GM19455 (cell line): ENCODE data around the gene PRR19.
"Not testable (repeated sequence)": the region's sequence is repeated elsewhere in the genome, so short reads cannot be mapped to it uniquely, and the experiment has no call there.

Experiments used
- ATAC-seq: cut with Tn5 transposase; IDR thresholded peaks from one replicate; pipeline ENCODE4 v1.9.1; 2021; ENCODE audit not compliant: unreplicated experiment

PRR19 gene

DNA sequence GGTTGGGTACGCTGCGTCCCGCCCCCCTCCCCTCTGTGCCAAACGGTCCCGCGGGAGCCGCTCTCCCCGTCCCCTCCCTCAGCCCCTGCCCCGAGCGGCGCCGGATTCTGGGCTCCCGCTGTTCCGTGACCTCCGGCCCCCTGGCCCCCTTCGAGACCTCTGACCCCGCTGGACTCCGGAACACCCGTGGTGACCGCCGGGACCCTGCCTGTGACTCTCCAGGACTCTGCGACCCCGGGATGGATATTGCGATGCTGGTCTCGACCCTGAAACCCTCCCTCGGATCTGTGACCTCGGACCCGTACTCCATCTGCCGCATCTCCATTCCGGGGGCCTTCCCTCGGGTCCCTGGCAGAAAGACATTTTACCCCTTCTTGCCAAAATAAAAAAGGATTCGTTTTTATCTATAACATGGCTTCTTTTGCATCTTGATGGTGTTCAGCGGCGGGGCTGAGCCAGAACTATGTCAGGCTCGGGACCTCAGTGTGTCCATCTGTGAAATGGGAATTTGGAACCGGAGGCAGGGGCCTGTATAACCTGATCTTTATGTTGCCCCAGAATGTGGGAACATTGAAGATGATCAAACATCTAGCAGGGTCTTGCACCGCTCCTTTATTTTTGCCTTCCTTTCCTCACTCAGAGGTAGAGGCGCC lies 22.8 kb downstream of the PRR19 start:
- ATAC-seq = no peak

DNA sequence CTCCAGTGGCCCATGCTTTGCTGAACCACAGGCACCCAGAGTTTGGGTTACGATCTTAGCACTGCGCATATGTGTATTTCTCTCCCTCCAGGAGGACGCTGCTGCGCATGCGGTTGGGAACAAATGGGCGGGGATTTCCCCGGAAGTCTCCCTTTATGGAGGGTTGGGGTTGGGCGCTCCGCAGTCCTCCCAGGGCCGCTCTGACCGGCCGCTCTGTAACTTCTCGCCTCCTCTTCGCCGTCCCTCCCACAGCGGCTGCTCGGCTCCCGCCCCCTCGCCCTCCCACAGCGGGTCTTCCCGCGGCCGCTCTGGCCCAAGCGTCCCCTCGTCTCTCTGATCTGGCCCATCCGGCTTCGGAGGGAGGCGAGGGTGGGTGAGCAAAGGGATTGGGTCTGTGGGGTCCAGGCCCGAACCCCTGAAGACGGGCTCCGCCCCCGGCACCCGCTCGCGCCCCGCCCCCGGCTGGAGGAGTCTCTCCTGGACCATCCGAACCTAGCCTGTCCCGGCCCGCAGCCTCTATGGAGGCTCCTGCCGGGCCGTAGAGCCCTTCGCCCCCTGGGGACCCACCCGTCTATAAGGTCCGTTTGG lies 23.5 kb downstream of the PRR19 start, which contains the start of gene MEGF8:
Gene MEGF8 (plus strand): TSS at position 328 of the 588 bp plus-strand sequence. CDS start 609 bp downstream, outside the sequence.
- peak; percentile 94 for ATAC-seq

DNA sequence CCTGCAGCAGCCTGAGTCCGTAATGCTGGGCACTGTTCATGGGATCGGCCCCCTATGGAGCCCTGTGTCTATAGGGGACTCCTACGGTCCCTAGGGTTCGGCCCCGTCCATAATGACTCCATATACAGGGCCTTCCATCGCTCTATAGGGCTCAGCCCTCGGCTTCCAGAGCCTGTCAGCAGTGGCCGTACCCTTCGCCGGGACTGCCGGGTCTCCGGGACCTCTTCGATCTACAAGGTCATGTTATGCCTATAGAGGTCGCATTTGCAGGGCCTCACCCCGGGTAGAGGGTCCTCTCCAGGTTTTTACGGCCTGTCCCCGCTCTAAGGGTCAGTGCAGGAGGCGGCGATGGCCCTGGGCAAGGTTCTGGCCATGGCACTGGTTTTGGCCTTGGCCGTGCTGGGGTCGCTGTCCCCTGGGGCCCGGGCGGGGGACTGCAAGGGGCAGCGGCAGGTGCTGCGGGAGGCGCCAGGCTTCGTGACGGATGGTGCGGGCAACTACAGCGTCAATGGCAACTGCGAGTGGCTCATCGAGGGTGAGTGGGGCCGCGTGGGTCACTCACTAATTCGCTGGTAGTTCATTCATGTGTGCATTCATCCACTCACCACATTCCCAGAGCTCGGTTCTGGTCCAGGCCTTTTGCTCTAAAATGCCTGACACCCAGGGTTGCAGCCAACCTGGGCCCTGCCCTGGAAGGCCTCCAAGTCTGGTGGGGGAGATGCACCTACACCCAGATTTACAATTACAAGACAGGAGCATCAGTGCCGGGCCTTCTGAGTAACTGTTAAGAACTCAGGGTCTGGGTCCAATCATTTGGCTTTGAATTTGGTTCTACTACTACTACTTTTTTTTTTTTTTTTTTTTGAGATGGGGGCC lies 24.2 kb downstream of the PRR19 start:
- ATAC-seq = peak; percentile 2

DNA sequence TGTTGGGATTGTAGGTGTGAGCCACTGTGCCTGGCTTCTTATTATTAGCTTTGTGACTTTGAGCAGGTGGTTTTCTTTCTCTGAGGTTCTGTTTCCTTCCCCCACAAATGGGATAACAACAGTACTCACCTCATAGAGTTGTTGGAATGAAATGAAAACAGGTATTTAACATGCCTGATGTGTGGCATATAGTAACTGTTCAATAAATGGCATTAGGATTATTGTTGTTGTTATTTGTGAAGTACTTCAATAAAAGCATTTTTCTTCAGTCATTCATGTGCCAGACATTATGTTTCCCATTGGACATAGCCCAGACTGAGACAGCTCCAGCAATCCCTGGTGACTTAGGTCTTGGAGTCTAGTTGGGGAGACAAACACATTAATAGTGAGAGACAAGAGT lies 25.0 kb downstream of the PRR19 start:
- no peak for ATAC-seq

DNA sequence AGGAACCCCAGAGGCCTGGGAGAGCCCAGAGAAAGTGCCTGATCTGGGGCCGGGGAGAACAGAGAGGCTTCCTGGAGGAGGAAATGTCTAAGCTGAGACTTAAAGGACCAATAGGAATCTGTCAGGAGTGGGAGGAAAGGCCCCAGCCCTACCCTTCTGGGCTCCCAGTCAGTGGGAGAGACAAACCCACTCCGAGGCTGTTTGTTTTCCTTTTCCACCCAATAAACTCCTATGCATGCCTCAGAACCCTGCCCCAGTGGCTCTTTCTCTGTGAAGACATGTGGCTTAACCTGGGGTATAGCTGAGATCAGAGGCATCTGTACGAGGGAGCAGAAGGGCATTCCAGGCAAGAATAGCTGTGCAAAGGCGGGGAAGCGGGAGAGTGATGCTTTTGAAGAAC lies 25.4 kb downstream of the PRR19 start:
- ATAC-seq = no peak

DNA sequence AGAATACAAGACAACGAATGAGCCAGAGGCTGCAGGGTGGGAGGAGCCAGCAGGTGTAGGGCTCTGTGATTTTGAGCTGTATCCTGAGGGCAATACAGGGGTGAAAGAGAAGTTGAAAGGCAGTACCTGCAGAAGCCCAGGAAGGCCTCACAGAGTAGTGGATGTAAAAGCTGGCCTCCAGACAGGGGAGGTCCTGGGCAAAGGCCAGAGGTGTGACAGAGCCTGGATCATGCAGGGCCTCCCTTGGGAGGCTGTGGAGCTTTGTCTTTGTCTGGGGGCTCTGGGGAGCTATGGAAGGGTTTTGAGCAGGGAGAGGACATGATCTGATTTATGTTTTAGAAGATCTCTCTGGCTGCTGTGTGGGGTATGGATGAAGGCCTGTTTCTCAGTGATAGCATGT lies 26.2 kb downstream of the PRR19 start:
- no peak for ATAC-seq

DNA sequence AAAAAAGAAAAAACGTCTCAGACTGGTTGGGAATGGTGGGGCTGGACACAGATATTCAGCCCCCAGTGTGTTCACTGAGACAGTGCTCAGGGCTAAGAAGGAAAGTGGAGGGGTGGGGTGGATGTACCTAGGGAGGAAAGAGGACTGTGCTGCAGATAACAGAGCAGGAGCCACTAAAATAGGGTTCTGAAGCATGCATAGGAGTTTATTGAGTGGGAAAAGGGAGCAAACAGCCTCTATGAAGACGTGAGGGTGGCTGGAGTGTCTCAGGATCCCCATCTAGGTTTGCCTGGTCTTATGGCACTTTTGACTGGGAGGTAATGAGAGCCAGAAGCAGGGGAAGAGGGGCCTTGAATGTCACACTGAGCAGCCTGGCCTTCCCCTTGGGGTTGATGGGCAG lies 26.9 kb downstream of the PRR19 start:
- no peak for ATAC-seq

GRCh38 chr19:42330241-42330711 lies 28.3 kb downstream of the PRR19 start:
- no peak for ATAC-seq

DNA sequence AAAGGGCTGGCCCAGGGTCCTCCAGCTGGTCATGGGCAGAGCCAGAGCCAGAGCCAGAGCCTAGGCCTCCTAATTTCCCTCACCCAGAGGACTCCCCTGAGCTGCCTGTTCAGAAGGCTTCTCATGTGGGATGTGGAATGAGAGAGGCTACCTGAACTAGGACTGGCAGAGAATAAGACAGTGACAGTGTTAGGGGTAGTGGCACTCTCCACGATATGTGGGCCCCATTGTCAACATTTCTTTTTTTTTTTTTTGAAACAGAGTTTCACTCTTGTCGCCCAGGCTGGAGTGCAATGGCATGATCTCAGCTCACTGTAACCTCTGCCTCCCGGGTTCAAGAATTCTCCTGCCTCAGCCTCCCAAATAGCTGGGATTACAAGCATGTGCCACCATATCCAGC lies 29.4 kb downstream of the PRR19 start:
- not testable (repeated sequence) for ATAC-seq

DNA sequence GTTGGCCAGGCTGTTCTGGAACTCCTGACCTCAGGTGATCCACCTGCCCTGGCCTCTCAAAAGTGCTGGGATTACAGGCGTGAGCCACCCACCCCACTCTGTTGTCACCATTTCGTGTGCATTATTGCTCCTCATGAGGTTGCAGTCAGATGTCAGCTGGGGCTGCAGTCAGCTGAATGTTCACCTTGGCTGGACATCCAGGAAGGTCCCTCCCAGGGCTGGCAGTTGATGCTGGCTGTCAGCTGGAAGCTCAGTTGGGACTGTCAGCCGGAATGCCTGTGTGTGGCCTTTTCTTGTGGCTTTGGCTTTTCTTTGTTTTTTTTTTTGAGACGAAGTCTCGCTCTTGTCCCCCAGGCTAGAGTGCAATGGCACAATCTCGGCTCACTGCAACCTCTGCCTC lies 30.1 kb downstream of the PRR19 start:
- ATAC-seq = no peak

GRCh38 chr19:42333018-42333417 lies 31.1 kb downstream of the PRR19 start:
- ATAC-seq = no peak

DNA sequence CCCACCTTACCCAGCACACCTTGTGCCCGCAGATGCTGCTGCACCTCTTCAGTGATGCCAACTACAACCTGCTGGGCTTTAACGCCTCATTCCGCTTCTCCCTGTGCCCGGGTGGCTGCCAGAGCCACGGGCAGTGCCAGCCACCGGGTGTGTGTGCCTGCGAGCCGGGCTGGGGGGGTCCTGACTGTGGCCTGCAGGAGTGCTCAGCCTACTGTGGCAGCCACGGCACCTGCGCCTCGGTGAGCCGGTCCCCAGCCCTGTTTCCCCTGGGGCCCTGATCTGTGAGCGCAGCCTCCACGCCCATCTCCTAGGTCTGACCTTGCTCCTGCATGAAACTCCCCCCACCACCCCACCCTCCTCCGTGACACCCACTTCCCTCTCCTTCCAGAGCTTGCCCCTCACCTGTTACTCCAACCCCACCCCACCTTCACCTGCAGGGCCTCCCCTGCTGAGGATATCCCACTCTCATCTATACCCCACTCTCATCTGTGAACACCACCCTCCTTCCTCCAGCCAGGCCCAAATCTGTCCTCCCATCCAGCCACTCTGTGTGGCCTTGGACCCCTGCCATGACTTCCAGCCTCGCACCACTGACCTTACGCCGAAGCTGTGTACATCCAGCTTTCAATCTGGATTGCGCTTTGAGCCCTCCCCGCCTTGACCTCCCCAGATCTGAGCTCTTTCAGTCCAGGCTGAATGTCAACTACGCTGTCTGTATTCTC lies 32.2 kb downstream of the PRR19 start:
- no peak for ATAC-seq

GRCh38 chr19:42334697-42335373 lies 32.9 kb downstream of the PRR19 start:
- no peak for ATAC-seq

DNA sequence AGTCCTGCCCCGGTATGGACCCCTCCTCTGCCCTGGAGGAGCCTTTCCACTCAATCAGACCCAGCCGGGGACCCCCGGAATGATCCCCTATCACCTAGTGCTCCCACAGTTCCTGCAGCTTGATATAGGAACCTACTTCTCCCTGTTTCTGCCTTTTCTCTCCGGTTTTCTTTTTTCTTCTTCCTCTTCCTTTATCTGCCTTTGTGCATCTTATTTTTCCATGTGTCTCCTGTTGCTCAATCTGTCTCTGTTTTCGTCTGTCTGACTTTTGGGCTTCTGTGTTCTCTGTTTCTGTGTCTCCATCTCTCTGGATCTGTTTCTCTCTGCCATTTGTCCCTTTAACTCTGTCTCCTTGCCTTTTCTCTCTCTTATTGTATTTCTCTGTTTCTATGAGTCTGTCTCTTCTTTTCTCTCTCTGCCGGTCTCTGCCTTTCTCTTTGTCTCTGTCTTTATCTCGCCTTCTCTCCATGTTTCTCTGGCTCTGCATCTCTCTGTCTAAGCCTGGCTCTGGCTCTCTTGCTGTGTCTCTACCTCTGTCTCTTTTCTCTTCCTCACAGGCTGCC lies 33.5 kb downstream of the PRR19 start:
- no peak for ATAC-seq

DNA sequence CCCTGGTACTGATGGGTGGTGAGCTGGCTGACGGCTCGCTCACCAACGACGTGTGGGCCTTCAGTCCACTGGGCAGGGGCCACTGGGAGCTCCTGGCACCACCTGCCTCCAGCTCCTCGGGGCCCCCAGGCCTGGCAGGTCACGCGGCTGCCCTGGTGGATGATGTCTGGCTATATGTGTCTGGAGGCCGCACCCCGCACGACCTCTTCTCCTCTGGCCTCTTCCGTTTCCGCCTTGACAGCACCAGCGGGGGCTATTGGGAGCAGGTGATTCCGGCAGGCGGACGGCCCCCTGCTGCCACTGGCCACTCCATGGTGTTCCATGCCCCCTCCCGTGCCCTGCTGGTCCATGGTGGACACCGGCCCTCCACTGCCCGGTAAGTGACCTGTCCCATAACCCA lies 34.0 kb downstream of the PRR19 start:
- ATAC-seq = no peak

DNA sequence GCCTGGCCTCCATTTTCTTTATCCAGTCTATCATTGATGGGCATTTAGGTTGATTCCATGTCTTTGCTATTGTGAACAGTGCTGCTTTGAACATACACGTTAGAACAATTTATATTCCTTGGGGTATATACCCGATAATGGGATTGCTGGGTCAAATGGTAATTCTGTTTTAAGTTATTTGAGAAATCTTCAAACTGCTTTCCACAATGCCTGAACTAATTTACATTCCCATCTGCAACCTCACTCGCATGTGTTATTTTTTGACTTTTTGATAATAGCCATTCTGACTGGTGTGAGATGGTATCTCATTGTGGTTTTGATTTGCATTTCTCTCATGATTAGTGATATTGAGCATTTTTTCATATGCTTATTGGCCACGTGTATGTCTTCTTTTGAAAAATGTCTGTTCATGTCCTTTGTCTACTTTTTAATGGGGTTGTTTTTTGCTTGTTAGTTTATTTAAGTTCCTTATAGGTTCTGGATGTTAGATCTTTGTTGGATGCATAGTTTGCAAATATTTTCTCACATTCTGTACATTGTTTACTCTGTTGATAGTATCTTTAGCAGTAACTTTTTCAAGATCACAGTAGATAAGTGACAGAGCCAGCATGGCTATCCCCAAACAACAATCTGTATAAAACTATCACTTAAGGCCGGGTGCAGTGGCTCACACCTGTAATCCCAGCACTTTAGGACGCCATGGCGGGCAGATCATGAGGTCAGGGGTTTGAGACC lies 37.4 kb downstream of the PRR19 start:
- not testable (repeated sequence) for ATAC-seq

DNA sequence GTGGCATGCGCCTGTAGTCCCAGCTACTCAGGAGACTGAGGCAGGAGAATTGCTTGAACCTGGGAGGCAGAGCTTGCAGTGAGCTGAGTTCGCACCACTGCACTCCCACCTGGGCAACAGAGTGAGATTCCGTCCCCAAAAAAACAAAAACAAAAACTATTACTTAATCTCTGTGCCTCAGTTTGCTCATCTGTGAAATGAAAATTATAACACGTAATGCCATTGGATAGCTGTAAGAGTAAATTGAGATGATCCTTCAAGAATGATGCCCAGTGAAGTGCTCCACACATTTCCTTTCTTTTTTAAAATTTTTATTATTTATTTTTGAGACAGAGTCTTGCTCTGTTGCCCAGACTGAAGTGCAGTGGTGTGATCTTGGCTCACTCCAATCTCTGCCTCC lies 38.0 kb downstream of the PRR19 start:
- ATAC-seq = not testable (repeated sequence)

- ATAC-seq = no peak
These were observed 41.6 kb downstream of the PRR19 start for GRCh38 chr19:42343344-42344110.
